HepG2 (cell line): ENCODE results near the gene GATAD2B. TPM values are rescaled to one million over a fixed set of nuclear protein-coding genes. Genes with fewer than 3 reads are reported as not detected.
A peak's percentile ranks its signal among the peaks of the same experiment; 100 is the strongest.

Source experiments
- CBFB ChIP-seq: sonication (generic); formaldehyde crosslinking; IDR thresholded peaks from 2 replicates; pipeline ENCODE4 v1.4.0; 2020; ENCODE audit warnings: missing genetic modification reagents
- CCDC6 ChIP-seq: sonication (generic); formaldehyde crosslinking; IDR thresholded peaks from 2 replicates; pipeline ENCODE4 v1.8.1; 2022; ENCODE audit warnings: mild to moderate bottlenecking, missing genetic modification reagents, moderate library complexity
- CEBPB ChIP-seq: IDR thresholded peaks from 2 replicates; pipeline ENCODE4 v1.6.1; 2011; ENCODE audit warnings: low read depth, low read length, improper control_type of control experiment, borderline replicate concordance
- E2F2 ChIP-seq: sonication (generic); formaldehyde crosslinking; IDR thresholded peaks from 2 replicates; pipeline ENCODE4 v1.4.0; 2020; ENCODE audit warnings: missing genetic modification reagents, borderline replicate concordance
- GPBP1L1 ChIP-seq: sonication (generic); formaldehyde crosslinking; IDR thresholded peaks from 2 replicates; pipeline ENCODE4 v1.5.0; 2020; ENCODE audit warnings: mild to moderate bottlenecking, missing genetic modification reagents
- SIN3A ChIP-seq: IDR thresholded peaks from 2 replicates; pipeline ENCODE4 v1.6.1; 2011; ENCODE audit warnings: low read depth, mild to moderate bottlenecking, control low read depth, low read length, borderline replicate concordance
- ZIK1 ChIP-seq: sonication (generic); formaldehyde crosslinking; IDR thresholded peaks from 2 replicates; pipeline ENCODE4 v1.5.0; 2020; ENCODE audit warnings: mild to moderate bottlenecking, low read depth, missing genetic modification reagents, borderline replicate concordance
- ZNF333 ChIP-seq: sonication (generic); formaldehyde crosslinking; IDR thresholded peaks from 2 replicates; pipeline ENCODE4 v1.4.0; 2020; ENCODE audit warnings: mild to moderate bottlenecking, missing genetic modification reagents, borderline replicate concordance
- ZNF33B ChIP-seq: sonication (generic); formaldehyde crosslinking; IDR thresholded peaks from 2 replicates; pipeline ENCODE4 v1.5.1; 2020; ENCODE audit warnings: mild to moderate bottlenecking, missing genetic modification reagents
- ZNF503 ChIP-seq: sonication (generic); formaldehyde crosslinking; IDR thresholded peaks from 2 replicates; pipeline ENCODE4 v1.4.0; 2020; ENCODE audit warnings: missing genetic modification reagents
- ZNF607 ChIP-seq: sonication (generic); formaldehyde crosslinking; IDR thresholded peaks from 2 replicates; pipeline ENCODE4 v1.5.1; 2020; ENCODE audit warnings: missing genetic modification reagents, mild to moderate bottlenecking, borderline replicate concordance
- ZNF609 ChIP-seq: sonication (generic); formaldehyde crosslinking; IDR thresholded peaks from 2 replicates; pipeline ENCODE4 v1.4.0; 2020; ENCODE audit warnings: mild to moderate bottlenecking, missing genetic modification reagents, borderline replicate concordance
- ZNF768 ChIP-seq: sonication (generic); formaldehyde crosslinking; IDR thresholded peaks from 2 replicates; pipeline ENCODE4 v1.4.0; 2020; ENCODE audit warnings: missing genetic modification reagents
- polyA plus RNA-seq, 8 experiments: library from polyadenylated mRNA; depleted of rRNA in 3 of 8; stranded (reverse) in 7 of 8; unstranded in 1 of 8; fragments of >200 nt; fragmentation: Illumina TruSeq in 4 of 8; extraction: Trizol in 4 of 8; gene quantifications; 2 replicates each; pipeline versions ENCODE4 v1.2.1 to v1.2.3, GENCODE V29; 2011 to 2016; ENCODE audit warnings: low read depth in 4 of 8, missing spikeins in 1 of 8, mixed read lengths in 1 of 8; ENCODE audit not compliant: insufficient read depth in 1 of 8
- total RNA-seq, 5 experiments: library from RNA; depleted of rRNA; stranded (reverse); fragments of >200 nt; fragmentation: Illumina TruSeq; extraction: Trizol; gene quantifications; 2 replicates each; pipeline ENCODE4 v1.2.3, GENCODE V29; 2016; ENCODE audit warnings: low read depth in 1 of 5
- TF ChIP-seq, protein P1 (sequence below): sonication (generic); formaldehyde crosslinking; IDR thresholded peaks from 2 replicates; pipeline ENCODE4 v1.5.1; 2020; ENCODE audit warnings: mild to moderate bottlenecking, moderate library complexity, missing genetic modification reagents
- TF ChIP-seq, protein P2 (sequence below), 2 experiments: fragments of 450-650 bp in 1 of 2; sonication (generic) in 1 of 2; formaldehyde crosslinking; IDR thresholded peaks; 2 replicates each; pipeline versions ENCODE4 v1.5.0 to v1.8.0; 2020 to 2022; ENCODE audit warnings: mild to moderate bottlenecking in 1 of 2, missing genetic modification reagents in 1 of 2

Gene GATAD2B
- total and polyA plus RNA-seq, 2 of the 13 experiments (the other 11 are each of a cell fraction or from before 2014, with no cell fraction given), result 3.2 to 5.2 TPM

DNA sequence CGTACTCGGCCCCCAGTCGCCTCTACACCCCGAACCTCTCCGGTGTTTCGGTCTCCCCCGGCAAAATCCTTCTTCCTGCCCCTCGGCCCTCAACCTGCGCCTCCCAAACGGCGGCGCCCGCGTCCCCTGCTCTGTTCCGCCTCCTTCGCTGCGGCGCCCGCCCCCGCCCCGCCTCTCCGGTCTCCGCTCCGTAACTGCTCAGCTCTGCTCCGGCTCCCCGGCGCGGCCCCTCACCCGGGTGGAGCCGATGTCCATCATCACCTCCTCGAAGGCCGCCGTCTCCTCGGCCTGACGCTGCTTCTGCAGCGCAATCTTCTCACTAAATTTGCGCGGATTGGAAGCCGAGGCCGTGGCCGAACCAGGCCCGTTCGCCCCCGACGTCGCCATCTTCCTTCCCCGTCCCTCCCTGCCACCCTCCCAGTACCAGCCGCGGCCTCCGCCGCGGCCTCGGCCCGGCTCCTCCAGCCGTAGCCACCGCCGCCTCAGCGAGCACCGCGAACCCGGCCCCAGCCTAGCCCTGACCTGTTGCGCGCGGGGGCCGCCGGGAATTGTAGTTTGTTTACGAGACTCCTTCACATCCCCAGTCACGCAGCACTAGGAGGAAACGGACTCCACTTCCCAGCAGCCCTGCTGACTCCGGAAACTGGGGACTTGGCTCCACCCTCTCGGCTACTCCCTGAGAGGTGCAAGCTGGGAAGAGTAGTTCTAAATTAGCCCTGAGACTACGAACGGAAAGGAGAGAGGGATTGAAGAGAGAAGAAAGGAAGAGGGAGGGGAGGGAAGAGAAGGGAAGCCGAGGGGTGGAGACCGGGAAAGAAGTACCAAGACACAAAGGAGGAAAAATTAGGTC, 35.6 kb upstream of the GATAD2B start, which contains the start of gene CRTC2 (continued):
- TF ChIP-seq E2F2, result no peak; the same call in 1 of the 2 replicates
- no peak; the same call in none of the 2 replicates for TF ChIP-seq ZNF607
- TF ChIP-seq ZNF768 (CRISPR knock-in tag), result peak; percentile 45
- TF ChIP-seq ZNF333 (CRISPR knock-in tag), result peak; percentile 45; the same call in 1 of the 2 replicates
- TF ChIP-seq ZNF33B, result no peak
- TF ChIP-seq GPBP1L1 (CRISPR knock-in tag), result no peak
- TF ChIP-seq CCDC6, result 0 out of 2 replicates have a peak, but pooled peaks have one; percentile 71
- no peak for TF ChIP-seq CEBPB
- TF ChIP-seq, protein P1, sequence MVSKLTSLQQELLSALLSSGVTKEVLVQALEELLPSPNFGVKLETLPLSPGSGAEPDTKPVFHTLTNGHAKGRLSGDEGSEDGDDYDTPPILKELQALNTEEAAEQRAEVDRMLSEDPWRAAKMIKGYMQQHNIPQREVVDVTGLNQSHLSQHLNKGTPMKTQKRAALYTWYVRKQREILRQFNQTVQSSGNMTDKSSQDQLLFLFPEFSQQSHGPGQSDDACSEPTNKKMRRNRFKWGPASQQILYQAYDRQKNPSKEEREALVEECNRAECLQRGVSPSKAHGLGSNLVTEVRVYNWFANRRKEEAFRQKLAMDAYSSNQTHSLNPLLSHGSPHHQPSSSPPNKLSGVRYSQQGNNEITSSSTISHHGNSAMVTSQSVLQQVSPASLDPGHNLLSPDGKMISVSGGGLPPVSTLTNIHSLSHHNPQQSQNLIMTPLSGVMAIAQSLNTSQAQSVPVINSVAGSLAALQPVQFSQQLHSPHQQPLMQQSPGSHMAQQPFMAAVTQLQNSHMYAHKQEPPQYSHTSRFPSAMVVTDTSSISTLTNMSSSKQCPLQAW (CRISPR knock-in tag), result peak; percentile 71
- 0 out of 2 replicates have a peak, but pooled peaks have one; percentile 29 for TF ChIP-seq ZNF609
- TF ChIP-seq ZIK1 (CRISPR knock-in tag), result no peak
- peak; percentile 28; the same call in 1 of the 2 replicates for TF ChIP-seq CBFB (CRISPR knock-in tag)
- no peak; the same call in 1 of the 2 replicates for TF ChIP-seq SIN3A
- TF ChIP-seq, protein P2, sequence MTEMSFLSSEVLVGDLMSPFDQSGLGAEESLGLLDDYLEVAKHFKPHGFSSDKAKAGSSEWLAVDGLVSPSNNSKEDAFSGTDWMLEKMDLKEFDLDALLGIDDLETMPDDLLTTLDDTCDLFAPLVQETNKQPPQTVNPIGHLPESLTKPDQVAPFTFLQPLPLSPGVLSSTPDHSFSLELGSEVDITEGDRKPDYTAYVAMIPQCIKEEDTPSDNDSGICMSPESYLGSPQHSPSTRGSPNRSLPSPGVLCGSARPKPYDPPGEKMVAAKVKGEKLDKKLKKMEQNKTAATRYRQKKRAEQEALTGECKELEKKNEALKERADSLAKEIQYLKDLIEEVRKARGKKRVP (CRISPR knock-in tag; IDR thresholded peaks at IDR 0.05), result no peak
- TF ChIP-seq ZNF503, result peak; percentile 84; the same call in 1 of the 2 replicates
